Muscle layer of colon (tissue), 2 donors: Measurements from ENCODE around the gene ITGB1.

Experiments
- H3K27ac ChIP-seq: one replicate; pipeline ENCODE4 v1.7.0; 2013; ENCODE audit warnings: low read depth, mild to moderate bottlenecking, low read length, moderate library complexity
- H3K27me3 ChIP-seq, 2 donors: one replicate each; pipeline ENCODE4 v1.7.0; 2013; ENCODE audit warnings: low read length in 2 of 2, mild to moderate bottlenecking in 2 of 2; ENCODE audit not compliant: insufficient read depth in 2 of 2, control insufficient read depth in 1 of 2
- H3K36me3 ChIP-seq: one replicate; pipeline ENCODE4 v1.7.0; 2013; ENCODE audit warnings: mild to moderate bottlenecking, low read length; ENCODE audit not compliant: insufficient read depth
- H3K4me1 ChIP-seq: one replicate; pipeline ENCODE4 v1.7.0; 2013; ENCODE audit warnings: mild to moderate bottlenecking, low read length; ENCODE audit not compliant: insufficient read depth
- H3K4me3 ChIP-seq, 2 donors: one replicate each; pipeline ENCODE4 v1.7.0; 2013; ENCODE audit warnings: low read length in 2 of 2, low read depth in 1 of 2, mild to moderate bottlenecking in 1 of 2, moderate library complexity in 1 of 2
- H3K9ac ChIP-seq: one replicate; pipeline ENCODE4 v1.7.0; 2013; ENCODE audit warnings: low read length
- H3K9me3 ChIP-seq: one replicate; pipeline ENCODE4 v1.7.0; 2013; ENCODE audit warnings: mild to moderate bottlenecking, low read length
- donor health status: abdominal sarcoma.
- donor health status: Adenocarcinoma of cecum.

The ITGB1 gene

DNA sequence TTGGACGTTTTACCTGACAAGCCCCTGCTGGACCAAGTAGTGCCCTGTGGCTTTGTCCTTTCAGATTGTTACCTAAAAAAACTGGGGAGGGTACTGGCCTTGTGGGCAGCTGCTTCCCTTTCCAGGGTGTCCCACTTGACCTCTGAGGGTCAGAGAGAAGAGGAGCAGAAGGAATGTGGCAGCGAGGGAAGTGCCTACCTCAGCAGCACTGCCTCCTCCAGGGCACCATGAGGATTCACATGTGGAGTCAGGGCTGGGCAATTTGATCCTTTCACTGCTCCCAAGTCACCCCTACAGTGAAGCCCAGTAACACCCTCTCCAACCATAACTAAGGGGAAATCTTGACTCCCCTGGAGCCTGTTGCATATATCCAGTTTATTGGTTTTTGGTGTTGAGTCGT, 64.6 kb downstream of the ITGB1 start:
- Histone ChIP-seq H3K9me3 (no peaks in the 10 kb centered on the region), H3K36me3 (peaks cover 15% of the 10 kb centered on the region), H3K4me1 (no peaks in the 10 kb centered on the region), H3K9ac (no peak overlapping the region), H3K27me3 (no peaks in the 10 kb centered on the region), H3K27ac (no peak overlapping the region), H3K4me3 (no peak overlapping the region)

GRCh38 chr10:32891261-32891660, 66.8 kb downstream of the ITGB1 start:
- Histone ChIP-seq H3K27ac (no peak overlapping the region), H3K9me3 (no peaks in the 10 kb centered on the region), H3K36me3 (no peaks in the 10 kb centered on the region), H3K4me1 (no peaks in the 10 kb centered on the region), H3K9ac (no peak overlapping the region), H3K27me3 (no peaks in the 10 kb centered on the region), H3K4me3 (no peak overlapping the region)

DNA sequence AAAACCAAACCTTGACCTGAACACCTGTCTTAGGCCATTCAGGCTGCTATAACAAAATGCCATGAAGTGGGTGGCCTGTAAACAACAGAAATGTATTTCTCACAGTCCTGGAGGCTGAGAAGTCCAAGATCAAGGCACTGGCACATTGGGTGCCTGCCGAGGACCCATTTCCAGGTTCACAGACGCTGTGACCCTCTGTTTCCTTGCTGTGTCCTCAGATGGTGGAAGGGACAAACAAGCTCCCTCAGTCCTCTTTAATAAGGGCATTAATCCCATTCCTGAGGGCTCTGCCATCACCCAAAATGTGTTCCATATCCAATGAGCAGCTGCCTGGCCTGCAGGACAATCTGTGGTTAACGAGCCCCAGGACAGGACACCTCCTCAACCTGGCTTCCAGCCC, 67.6 kb downstream of the ITGB1 start:
- H3K27ac ChIP-seq = no peak overlapping the region
- H3K9ac ChIP-seq = no peak overlapping the region
- no peaks in the 10 kb centered on the region for H3K27me3 ChIP-seq
- no peaks in the 10 kb centered on the region for H3K36me3 ChIP-seq
- H3K9me3 ChIP-seq = no peaks in the 10 kb centered on the region
- no peaks in the 10 kb centered on the region for H3K4me1 ChIP-seq
- no peak overlapping the region for H3K4me3 ChIP-seq

- Histone ChIP-seq H3K9ac (no peak overlapping the region), H3K4me1 (no peaks in the 10 kb centered on the region), H3K4me3 (no peak overlapping the region), H3K36me3 (no peaks in the 10 kb centered on the region), H3K27ac (no peak overlapping the region), H3K9me3 (no peaks in the 10 kb centered on the region), H3K27me3 (no peaks in the 10 kb centered on the region)
Measured at GRCh38 chr10:32889631-32890212, 68.3 kb downstream of the ITGB1 start.

- no peaks in the 10 kb centered on the region for H3K36me3 ChIP-seq
- H3K9ac ChIP-seq = no peak overlapping the region
- H3K4me1 ChIP-seq = no peaks in the 10 kb centered on the region
- H3K27me3 ChIP-seq = no peaks in the 10 kb centered on the region
- H3K9me3 ChIP-seq = no peaks in the 10 kb centered on the region
- H3K4me3 ChIP-seq = no peak overlapping the region
- H3K27ac ChIP-seq = no peak overlapping the region
Measured at GRCh38 chr10:32888161-32888927, 69.7 kb downstream of the ITGB1 start.

GRCh38 chr10:32887481-32887880, 70.5 kb downstream of the ITGB1 start:
- H3K4me1 ChIP-seq = no peaks in the 10 kb centered on the region
- H3K9ac ChIP-seq = no peak overlapping the region
- no peak overlapping the region for H3K27ac ChIP-seq
- no peaks in the 10 kb centered on the region for H3K36me3 ChIP-seq
- H3K27me3 ChIP-seq = no peaks in the 10 kb centered on the region
- H3K4me3 ChIP-seq = no peak overlapping the region
- H3K9me3 ChIP-seq = no peaks in the 10 kb centered on the region

GRCh38 chr10:32882076-32882475, 76.0 kb downstream of the ITGB1 start:
- Histone ChIP-seq H3K9ac (no peak overlapping the region), H3K9me3 (no peaks in the 10 kb centered on the region), H3K4me3 (no peak overlapping the region), H3K4me1 (no peaks in the 10 kb centered on the region), H3K27ac (no peak overlapping the region), H3K27me3 (no peaks in the 10 kb centered on the region), H3K36me3 (no peaks in the 10 kb centered on the region)

DNA sequence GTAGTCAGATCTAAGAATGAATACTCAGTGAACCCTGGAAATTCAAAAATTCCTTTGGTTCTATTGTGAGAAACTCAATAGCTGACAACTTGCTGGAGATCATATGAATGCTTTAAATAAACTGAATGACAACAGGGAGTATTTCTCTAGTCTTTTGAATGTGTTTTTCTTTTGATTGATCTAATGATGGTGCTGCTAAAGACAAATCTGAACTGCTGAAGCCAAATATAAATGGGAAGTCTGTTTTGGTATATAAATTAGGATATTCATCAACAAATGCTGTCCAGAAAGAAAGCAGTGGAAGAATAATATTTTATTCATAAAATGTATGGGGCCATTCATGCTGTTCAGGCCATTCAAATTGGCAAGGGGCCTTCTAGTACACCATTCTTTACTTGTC, 79.4 kb downstream of the ITGB1 start:
- no peak overlapping the region for H3K4me3 ChIP-seq
- no peaks in the 10 kb centered on the region for H3K27me3 ChIP-seq
- no peaks in the 10 kb centered on the region for H3K36me3 ChIP-seq
- no peaks in the 10 kb centered on the region for H3K4me1 ChIP-seq
- H3K27ac ChIP-seq = no peak overlapping the region
- no peak overlapping the region for H3K9ac ChIP-seq
- no peaks in the 10 kb centered on the region for H3K9me3 ChIP-seq

GRCh38 chr10:32877915-32878314, 80.1 kb downstream of the ITGB1 start:
- H3K4me3 ChIP-seq = no peak overlapping the region
- H3K36me3 ChIP-seq = no peaks in the 10 kb centered on the region
- no peaks in the 10 kb centered on the region for H3K4me1 ChIP-seq
- H3K27me3 ChIP-seq = no peaks in the 10 kb centered on the region
- no peak overlapping the region for H3K9ac ChIP-seq
- H3K9me3 ChIP-seq = no peaks in the 10 kb centered on the region
- no peak overlapping the region for H3K27ac ChIP-seq

GRCh38 chr10:32865170-32865569, 92.9 kb downstream of the ITGB1 start:
- no peak overlapping the region for H3K9ac ChIP-seq
- H3K36me3 ChIP-seq = no peaks in the 10 kb centered on the region

GRCh38 chr10:32854435-32854834, 103.6 kb downstream of the ITGB1 start:
- Histone ChIP-seq H3K4me3 (no peak overlapping the region), H3K36me3 (no peaks in the 10 kb centered on the region), H3K4me1 (no peaks in the 10 kb centered on the region), H3K9me3 (no peaks in the 10 kb centered on the region), H3K9ac (no peak overlapping the region), H3K27me3 (no peaks in the 10 kb centered on the region), H3K27ac (no peak overlapping the region)

More at GRCh38 chr10:32865170-32865569, 92.9 kb downstream of the ITGB1 start:
- Histone ChIP-seq H3K27me3 (no peaks in the 10 kb centered on the region), H3K4me3 (no peak overlapping the region), H3K9me3 (no peaks in the 10 kb centered on the region), H3K4me1 (no peaks in the 10 kb centered on the region), H3K27ac (no peak overlapping the region)

DNA sequence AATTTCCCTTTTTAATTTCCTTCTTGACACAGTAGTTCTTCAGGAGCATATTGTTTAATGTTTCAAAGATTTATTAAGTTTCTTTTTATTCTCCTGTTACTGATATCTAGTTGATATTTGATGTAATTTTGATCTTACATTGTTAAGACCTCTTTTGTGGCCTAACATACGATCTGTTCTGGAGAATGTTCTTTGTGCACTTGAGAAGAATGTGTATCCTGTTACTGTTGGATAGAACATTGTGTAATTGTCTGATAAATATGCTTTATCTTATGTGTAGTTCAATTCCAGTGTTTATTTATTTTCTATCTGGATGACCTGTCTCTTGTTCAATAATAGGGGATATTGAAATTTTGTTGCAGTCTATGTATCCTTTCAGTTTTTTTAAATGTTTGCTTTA, 106.7 kb downstream of the ITGB1 start:
- no peaks in the 10 kb centered on the region for H3K27me3 ChIP-seq
- no peaks in the 10 kb centered on the region for H3K9me3 ChIP-seq
- no peak overlapping the region for H3K27ac ChIP-seq
- no peaks in the 10 kb centered on the region for H3K4me1 ChIP-seq
- no peak overlapping the region for H3K9ac ChIP-seq
- H3K36me3 ChIP-seq = no peaks in the 10 kb centered on the region
- no peak overlapping the region for H3K4me3 ChIP-seq
